DOHH2 (cell line): ENCODE measurements around the gene TLNRD1.
A peak's percentile ranks its signal among the peaks of the same experiment; 100 is the strongest.

ENCODE experiments used
- H3F3A ChIP-seq: fragments of 200-600 bp; sonication (generic), shearing (Covaris generic); 2 replicates; pipeline ENCODE4 v1.6.0; 2016; ENCODE audit warnings: antibody characterized with exemption, mild to moderate bottlenecking; ENCODE audit not compliant: control insufficient read depth, insufficient read depth
- H3K27ac ChIP-seq: fragments of 200-600 bp; sonication (generic); 2 replicates; pipeline ENCODE4 v1.5.1; 2014; ENCODE audit warnings: low read depth, mild to moderate bottlenecking, low read length, moderate library complexity
- H3K27me3 ChIP-seq: fragments of 200-600 bp; sonication (generic); 2 replicates; pipeline ENCODE4 v1.6.1; 2014; ENCODE audit warnings: mild to moderate bottlenecking, low read length, mixed read lengths; ENCODE audit not compliant: control insufficient read depth
- H3K36me3 ChIP-seq: fragments of 200-600 bp; sonication (generic); 2 replicates; pipeline ENCODE4 v1.6.1; 2014; ENCODE audit warnings: mild to moderate bottlenecking, low read length, moderate library complexity, mixed read lengths; ENCODE audit not compliant: control insufficient read depth
- H3K4me1 ChIP-seq: fragments of 200-600 bp; sonication (generic); 2 replicates; pipeline ENCODE4 v1.6.1; 2014; ENCODE audit warnings: mild to moderate bottlenecking, low read length, mixed read lengths; ENCODE audit not compliant: control insufficient read depth
- H3K4me2 ChIP-seq: fragments of 200-600 bp; sonication (generic); 2 replicates; pipeline ENCODE4 v1.6.0; 2014; ENCODE audit warnings: mild to moderate bottlenecking, low read length, moderate library complexity
- H3K4me3 ChIP-seq: fragments of 200-600 bp; sonication (generic); 2 replicates; pipeline ENCODE4 v1.5.1; 2014; ENCODE audit warnings: mild to moderate bottlenecking, low read length, mixed read lengths
- H3K79me2 ChIP-seq: fragments of 200-600 bp; sonication (generic); 2 replicates; pipeline ENCODE4 v1.6.1; 2014; ENCODE audit warnings: mild to moderate bottlenecking, low read length, mixed read lengths; ENCODE audit not compliant: control insufficient read depth
- H3K9me2 ChIP-seq: fragments of 200-600 bp; sonication (generic); replicated peaks from 2 replicates; pipeline ENCODE4 v1.6.1; 2014; ENCODE audit warnings: mild to moderate bottlenecking, low read length, mixed read lengths; ENCODE audit not compliant: control insufficient read depth
- H3K9me3 ChIP-seq: fragments of 200-600 bp; sonication (generic); 2 replicates; pipeline ENCODE4 v1.6.1; 2014; ENCODE audit warnings: antibody characterized with exemption, low read length, mixed read lengths; ENCODE audit not compliant: control insufficient read depth, insufficient read depth
- H4K20me1 ChIP-seq: fragments of 200-600 bp; sonication (generic); 2 replicates; pipeline ENCODE4 v1.6.0; 2014; ENCODE audit warnings: low read depth, mild to moderate bottlenecking, antibody characterized with exemption, low read length, moderate library complexity; ENCODE audit not compliant: control insufficient read depth, insufficient read depth
- CTCF ChIP-seq: fragments of 200-600 bp; sonication (generic); IDR thresholded peaks from one replicate; pipeline ENCODE4 v1.5.1; 2014; ENCODE audit warnings: antibody characterized with exemption, mild to moderate bottlenecking, low read depth, low read length; ENCODE audit not compliant: poor library complexity, severe bottlenecking
- EZH2phosphoT487 ChIP-seq: fragments of 200-600 bp; sonication (generic); IDR thresholded peaks from 2 replicates; pipeline ENCODE4 v1.6.1; 2017; ENCODE audit warnings: borderline replicate concordance, mild to moderate bottlenecking, antibody characterized with exemption, low read length, moderate library complexity, mixed read lengths

Gene TLNRD1

DNA sequence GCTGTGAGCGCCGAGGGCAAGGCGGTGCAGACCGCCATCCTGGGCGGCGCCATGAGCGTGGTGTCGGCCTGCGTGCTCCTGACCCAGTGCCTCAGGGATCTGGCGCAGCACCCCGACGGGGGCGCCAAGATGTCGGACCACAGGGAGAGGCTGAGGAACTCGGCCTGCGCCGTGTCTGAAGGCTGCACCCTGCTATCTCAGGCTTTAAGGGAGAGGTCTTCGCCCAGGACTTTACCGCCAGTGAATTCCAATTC, 2.3 kb downstream of the TLNRD1 start:
- peak overlapping the region; percentile 17; the same call in 1 of the 2 replicates for H3K4me3 ChIP-seq
- H3K9me3 ChIP-seq, result no peaks in the 10 kb centered on the region
- H3K4me1 ChIP-seq, result peaks cover 34% of the 10 kb centered on the region
- no peak overlapping the region for H3K27ac ChIP-seq
- peak overlapping the region; percentile 85; the same call in 1 of the 2 replicates for H3K4me2 ChIP-seq
- H3K79me2 ChIP-seq, result peaks cover 81% of the 10 kb centered on the region
- no peaks in the 10 kb centered on the region for H3K9me2 ChIP-seq
- H3K36me3 ChIP-seq, result peaks cover 36% of the 10 kb centered on the region
- H3F3A ChIP-seq, result peaks cover 9% of the 10 kb centered on the region; the same call in 1 of the 2 replicates
- H4K20me1 ChIP-seq, result peaks cover 25% of the 10 kb centered on the region; the same call in 1 of the 2 replicates
- no peak for TF ChIP-seq EZH2phosphoT487
- TF ChIP-seq CTCF, result no peak
- H3K27me3 ChIP-seq, result no peaks in the 10 kb centered on the region

GRCh38 chr15:81006124-81006523, 5.4 kb downstream of the TLNRD1 start:
- peaks cover 9% of the 10 kb centered on the region; the same call in 1 of the 2 replicates for H3F3A ChIP-seq
- TF ChIP-seq CTCF (no peak), EZH2phosphoT487 (no peak)
- H3K4me1 ChIP-seq, result peaks cover 27% of the 10 kb centered on the region
- no peaks in the 10 kb centered on the region for H3K9me3 ChIP-seq
- peaks cover 83% of the 10 kb centered on the region for H3K79me2 ChIP-seq
- H3K4me2 ChIP-seq, result no peak overlapping the region
- H3K9me2 ChIP-seq, result no peaks in the 10 kb centered on the region
- no peak overlapping the region for H3K27ac ChIP-seq
- H3K27me3 ChIP-seq, result no peaks in the 10 kb centered on the region
- H3K36me3 ChIP-seq, result peaks cover 36% of the 10 kb centered on the region
- no peak overlapping the region for H3K4me3 ChIP-seq
- peaks cover 25% of the 10 kb centered on the region; the same call in 1 of the 2 replicates for H4K20me1 ChIP-seq

- no peaks in the 10 kb centered on the region for H3K9me3 ChIP-seq
- no peak overlapping the region for H3K27ac ChIP-seq
- H4K20me1 ChIP-seq, result peaks cover 21% of the 10 kb centered on the region; the same call in 1 of the 2 replicates
- peaks cover 23% of the 10 kb centered on the region for H3K4me1 ChIP-seq
- H3F3A ChIP-seq, result peaks cover 9% of the 10 kb centered on the region; the same call in 1 of the 2 replicates
- H3K27me3 ChIP-seq, result no peaks in the 10 kb centered on the region
- TF ChIP-seq EZH2phosphoT487 (no peak), CTCF (no peak)
- H3K4me2 ChIP-seq, result no peak overlapping the region
- H3K4me3 ChIP-seq, result no peak overlapping the region
- H3K79me2 ChIP-seq, result peaks cover 69% of the 10 kb centered on the region
- H3K9me2 ChIP-seq, result no peaks in the 10 kb centered on the region
- H3K36me3 ChIP-seq, result peaks cover 32% of the 10 kb centered on the region
Measured at GRCh38 chr15:81007428-81008064, 6.8 kb downstream of the TLNRD1 start.
